Liver (tissue), 9 donors: Measurements from ENCODE around the gene BRSK2. TPM values are rescaled to one million over a fixed set of nuclear protein-coding genes. Genes with fewer than 3 reads are reported as not detected.

ENCODE experiments used
- DNase-seq: peaks from one replicate; pipeline ENCODE4 v3.0.0-alpha.2; 2017; ENCODE audit warnings: low spot score
- H3K27ac ChIP-seq, 2 donors: one replicate each; pipeline ENCODE4 v1.7.0; 2013; ENCODE audit warnings: inconsistent platforms in 2 of 2, low read length in 2 of 2, control low read depth in 1 of 2, low read depth in 1 of 2, mild to moderate bottlenecking in 1 of 2
- H3K27me3 ChIP-seq, 4 donors: one replicate each; pipeline versions ENCODE4 v1.6.1 to v1.7.0; 2013; ENCODE audit warnings: low read length in 3 of 4, inconsistent platforms in 1 of 4, mild to moderate bottlenecking in 1 of 4, moderate library complexity in 1 of 4; ENCODE audit not compliant: control insufficient read depth in 4 of 4, insufficient read depth in 4 of 4
- H3K36me3 ChIP-seq, 4 donors: one replicate each; pipeline versions ENCODE4 v1.6.1 to v1.7.0; 2013; ENCODE audit warnings: low read length in 3 of 4, mild to moderate bottlenecking in 3 of 4, low read depth in 1 of 4, moderate library complexity in 1 of 4; ENCODE audit not compliant: control insufficient read depth in 4 of 4, insufficient read depth in 3 of 4
- H3K4me1 ChIP-seq, 4 donors: one replicate each; pipeline versions ENCODE4 v1.6.1 to v1.7.0; 2013; ENCODE audit warnings: low read length in 3 of 4, mild to moderate bottlenecking in 3 of 4, moderate library complexity in 1 of 4; ENCODE audit not compliant: control insufficient read depth in 4 of 4, insufficient read depth in 4 of 4
- H3K4me3 ChIP-seq, 3 donors: one replicate each; pipeline versions ENCODE4 v1.6.1 to v1.7.0; 2013; ENCODE audit warnings: low read length in 3 of 3, control low read depth in 1 of 3, low read depth in 1 of 3, mild to moderate bottlenecking in 1 of 3
- H3K9ac ChIP-seq, 2 donors: one replicate each; pipeline ENCODE4 v1.7.0; 2013; ENCODE audit warnings: low read length in 2 of 2, mild to moderate bottlenecking in 2 of 2, moderate library complexity in 2 of 2, control low read depth in 1 of 2, low read depth in 1 of 2
- H3K9me3 ChIP-seq, 4 donors: one replicate each; pipeline versions ENCODE4 v1.6.1 to v1.7.0; 2013; ENCODE audit warnings: low read length in 3 of 4; ENCODE audit not compliant: control insufficient read depth in 4 of 4
- ATF3 ChIP-seq: IDR thresholded peaks from 2 replicates; pipeline ENCODE4 v1.6.1; 2016; ENCODE audit warnings: antibody characterized with exemption
- CTCF ChIP-seq: fragments of 150-350 bp; IDR thresholded peaks from 2 replicates; pipeline ENCODE4 v1.5.1; 2017; ENCODE audit warnings: improper control_type of control experiment, low read depth, low read length; ENCODE audit not compliant: missing input control
- EGR1 ChIP-seq, 2 donors: IDR thresholded peaks; 2 replicates each; pipeline ENCODE4 v1.6.1; 2016 to 2018; ENCODE audit warnings: antibody characterized with exemption in 2 of 2, low read depth in 2 of 2
- FOXA1 ChIP-seq: IDR thresholded peaks from 2 replicates; pipeline ENCODE4 v1.6.1; 2016; ENCODE audit warnings: antibody characterized with exemption
- FOXA2 ChIP-seq: IDR thresholded peaks from 2 replicates; pipeline ENCODE4 v1.6.1; 2016; ENCODE audit warnings: antibody characterized with exemption
- GABPA ChIP-seq, 2 donors: IDR thresholded peaks in 1 of 2; conservative IDR thresholded peaks in 1 of 2; 2 replicates each; pipeline ENCODE4 v1.6.1; 2016; ENCODE audit warnings: antibody characterized with exemption in 2 of 2, mild to moderate bottlenecking in 1 of 2, moderate library complexity in 1 of 2
- HNF4A ChIP-seq, 2 donors: conservative IDR thresholded peaks; 2 replicates each; pipeline ENCODE4 v1.6.1; 2016; ENCODE audit warnings: antibody characterized with exemption in 2 of 2, mild to moderate bottlenecking in 2 of 2
- HNF4G ChIP-seq: IDR thresholded peaks from 2 replicates; pipeline ENCODE4 v1.6.1; 2016; ENCODE audit warnings: antibody characterized with exemption
- JUND ChIP-seq, 2 donors: IDR thresholded peaks; 2 replicates each; pipeline ENCODE4 v1.6.1; 2016; ENCODE audit warnings: antibody characterized with exemption in 2 of 2
- MAX ChIP-seq: IDR thresholded peaks from 2 replicates; pipeline ENCODE4 v1.6.1; 2016; ENCODE audit warnings: antibody characterized with exemption
- NR2F2 ChIP-seq: IDR thresholded peaks from 2 replicates; pipeline ENCODE4 v1.6.1; 2016; ENCODE audit warnings: antibody characterized with exemption
- RAD21 ChIP-seq, 2 donors: IDR thresholded peaks; 2 replicates each; pipeline ENCODE4 v1.6.1; 2016; ENCODE audit warnings: antibody characterized with exemption in 2 of 2, mild to moderate bottlenecking in 2 of 2
- REST ChIP-seq: IDR thresholded peaks from 2 replicates; pipeline ENCODE4 v1.6.1; 2016; ENCODE audit warnings: antibody characterized with exemption, mild to moderate bottlenecking
- RXRA ChIP-seq, 2 donors: IDR thresholded peaks; 2 replicates each; pipeline ENCODE4 v1.6.1; 2017 to 2018; ENCODE audit warnings: antibody characterized with exemption in 2 of 2, mild to moderate bottlenecking in 1 of 2
- SP1 ChIP-seq: IDR thresholded peaks from 2 replicates; pipeline ENCODE4 v1.6.1; 2018; ENCODE audit warnings: antibody characterized with exemption, mild to moderate bottlenecking
- TAF1 ChIP-seq: conservative IDR thresholded peaks from 2 replicates; pipeline ENCODE4 v1.6.1; 2016; ENCODE audit warnings: antibody characterized with exemption, mild to moderate bottlenecking
- YY1 ChIP-seq: IDR thresholded peaks from 2 replicates; pipeline ENCODE4 v1.6.1; 2016; ENCODE audit warnings: antibody characterized with exemption, mild to moderate bottlenecking
- ZBTB33 ChIP-seq: IDR thresholded peaks from 2 replicates; pipeline ENCODE4 v1.6.1; 2016; ENCODE audit warnings: antibody characterized with exemption
- WGBS: extraction: QIAGEN DNeasy Blood & Tissue Kit; methylation state at CpG from one replicate; pipeline ENCODE4 v1.1.7; 2013; 5-methylcytosine and 5-hydroxymethylcytosine counted together
- polyA plus RNA-seq, 2 donors: library from polyadenylated mRNA; stranded (reverse) in 1 of 2; unstranded in 1 of 2; fragments of 200-250 nt in 1 of 2; fragments of >200 nt in 1 of 2; fragmentation: Nextera tagmentation in 1 of 2; extraction: Ambion mirVana in 1 of 2; gene quantifications; one replicate each; pipeline versions ENCODE4 v1.2.1 to v1.2.3, GENCODE V29; 2013 to 2015
- total RNA-seq, 2 donors: library from RNA; depleted of rRNA; stranded (reverse); fragments of >200 nt; gene quantifications; one replicate each; pipeline ENCODE4 v1.2.3, GENCODE V29; 2014
- donor health status: healthy.
- donor health status: healthy.
- donor health status: healthy.
- donor health status: healthy.
- donor health status: healthy.

BRSK2 gene
- total and polyA plus RNA-seq, 4 donors = 0.05 to 0.17 TPM; not detected in 2

- H3K4me3 ChIP-seq = no peak overlapping the region
- no peak overlapping the region for H3K9ac ChIP-seq
- H3K27ac ChIP-seq = no peak overlapping the region
- 88% methylated on average over 25 of the region's 25 CpGs for WGBS
- TF ChIP-seq FOXA2 = no peak
- TF ChIP-seq RXRA (IDR thresholded peaks at IDR 0.05) = no peak
- no peak for TF ChIP-seq TAF1
- no peak for TF ChIP-seq ATF3
- TF ChIP-seq JUND (IDR thresholded peaks at IDR 0.05) = no peak
- TF ChIP-seq NR2F2 = no peak
- TF ChIP-seq CTCF = no peak
- no peak for TF ChIP-seq FOXA1
- no peak for TF ChIP-seq REST
- TF ChIP-seq ZBTB33 = no peak
- TF ChIP-seq HNF4G = no peak
- TF ChIP-seq SP1 = no peak
- no peak for TF ChIP-seq EGR1 (IDR thresholded peaks at IDR 0.05; ENCODE audit: low read depth in 2 of 2)
- TF ChIP-seq GABPA (IDR thresholded peaks at IDR 0.05 in 1 of 2, conservative IDR thresholded peaks at IDR 0.05 in 1 of 2) = no peak
- no peak for TF ChIP-seq MAX
- TF ChIP-seq YY1 = no peak
- no peak for TF ChIP-seq HNF4A (conservative IDR thresholded peaks at IDR 0.05)
- TF ChIP-seq RAD21 (IDR thresholded peaks at IDR 0.05) = no peak
- H3K9me3 ChIP-seq = peaks cover 0 to 2% (median 0%) of the 10 kb centered on the region in 4 donors
- H3K36me3 ChIP-seq = peaks cover 0 to 1% (median 0%) of the 10 kb centered on the region in 4 donors
- H3K27me3 ChIP-seq = no peaks in the 10 kb centered on the region
- no peaks in the 10 kb centered on the region for H3K4me1 ChIP-seq
- no peak for DNase-seq
Measured at GRCh38 chr11:1375161-1375954, 14.4 kb upstream of the BRSK2 start.
